Testis (tissue), 2 donors: Measurements from ENCODE around the gene LIPJ.

ENCODE experiments used
- POLR2A ChIP-seq: fragments of 450-650 bp; IDR thresholded peaks from one replicate; pipeline ENCODE4 v1.6.1; 2017; ENCODE audit warnings: antibody characterized with exemption, mild to moderate bottlenecking, moderate library complexity
- TF ChIP-seq, protein P1 (sequence below), 3 experiments: fragments of 450-650 bp in 2 of 3; fragments of 200-600 bp in 1 of 3; sonication (generic) in 1 of 3; IDR thresholded peaks; one replicate each; pipeline ENCODE4 v1.5.1; 2016 to 2019; ENCODE audit warnings: antibody characterized with exemption in 3 of 3, mild to moderate bottlenecking in 2 of 3, moderate library complexity in 1 of 3

GRCh38 chr10:88642963-88643362, 56.4 kb downstream of the LIPJ start:
- TF ChIP-seq, protein P1, sequence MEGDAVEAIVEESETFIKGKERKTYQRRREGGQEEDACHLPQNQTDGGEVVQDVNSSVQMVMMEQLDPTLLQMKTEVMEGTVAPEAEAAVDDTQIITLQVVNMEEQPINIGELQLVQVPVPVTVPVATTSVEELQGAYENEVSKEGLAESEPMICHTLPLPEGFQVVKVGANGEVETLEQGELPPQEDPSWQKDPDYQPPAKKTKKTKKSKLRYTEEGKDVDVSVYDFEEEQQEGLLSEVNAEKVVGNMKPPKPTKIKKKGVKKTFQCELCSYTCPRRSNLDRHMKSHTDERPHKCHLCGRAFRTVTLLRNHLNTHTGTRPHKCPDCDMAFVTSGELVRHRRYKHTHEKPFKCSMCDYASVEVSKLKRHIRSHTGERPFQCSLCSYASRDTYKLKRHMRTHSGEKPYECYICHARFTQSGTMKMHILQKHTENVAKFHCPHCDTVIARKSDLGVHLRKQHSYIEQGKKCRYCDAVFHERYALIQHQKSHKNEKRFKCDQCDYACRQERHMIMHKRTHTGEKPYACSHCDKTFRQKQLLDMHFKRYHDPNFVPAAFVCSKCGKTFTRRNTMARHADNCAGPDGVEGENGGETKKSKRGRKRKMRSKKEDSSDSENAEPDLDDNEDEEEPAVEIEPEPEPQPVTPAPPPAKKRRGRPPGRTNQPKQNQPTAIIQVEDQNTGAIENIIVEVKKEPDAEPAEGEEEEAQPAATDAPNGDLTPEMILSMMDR (IDR thresholded peaks at IDR 0.05): no peak
- TF ChIP-seq POLR2A: no peak
